SH-SY5Y (cell line): ENCODE results near the gene VAMP4.

Experiments used
- GATA2 ChIP-seq: IDR thresholded peaks from 2 replicates; pipeline ENCODE4 v1.6.1; 2011; ENCODE audit warnings: mild to moderate bottlenecking, low read depth, low read length
- GATA3 ChIP-seq: IDR thresholded peaks from 2 replicates; pipeline ENCODE4 v1.6.1; 2011; ENCODE audit warnings: low read depth, mild to moderate bottlenecking, low read length, moderate library complexity

The VAMP4 gene

GRCh38 chr1:171739656-171740055 lies 2.2 kb downstream of the VAMP4 start:
- no peak for TF ChIP-seq GATA2
- TF ChIP-seq GATA3, result no peak

- TF ChIP-seq GATA3, result no peak
Measured at GRCh38 chr1:171738911-171739310, 3.0 kb downstream of the VAMP4 start.

GRCh38 chr1:171736196-171736595 lies 5.7 kb downstream of the VAMP4 start:
- TF ChIP-seq GATA3, result no peak
- no peak for TF ChIP-seq GATA2

- no peak for TF ChIP-seq GATA3
- TF ChIP-seq GATA2, result no peak
Measured at GRCh38 chr1:171730052-171730451, 11.8 kb downstream of the VAMP4 start.

- no peak for TF ChIP-seq GATA3
- TF ChIP-seq GATA2, result no peak
Measured at GRCh38 chr1:171727778-171728177, 14.1 kb downstream of the VAMP4 start.

GRCh38 chr1:171718848-171719247 lies 23.0 kb downstream of the VAMP4 start:
- no peak for TF ChIP-seq GATA3
- no peak for TF ChIP-seq GATA2

- TF ChIP-seq GATA2 (no peak), GATA3 (no peak)
Measured at GRCh38 chr1:171718216-171718615, 23.6 kb downstream of the VAMP4 start.

- no peak for TF ChIP-seq GATA2
- no peak for TF ChIP-seq GATA3
Measured at GRCh38 chr1:171717062-171717718, 24.7 kb downstream of the VAMP4 start.

- TF ChIP-seq GATA2 (no peak), GATA3 (no peak)
Measured at GRCh38 chr1:171716616-171717015, 25.2 kb downstream of the VAMP4 start.

GRCh38 chr1:171715813-171716251 lies 26.0 kb downstream of the VAMP4 start:
- TF ChIP-seq GATA3 (no peak), GATA2 (no peak)

GRCh38 chr1:171712341-171712740 lies 29.5 kb downstream of the VAMP4 start:
- TF ChIP-seq GATA2 (no peak), GATA3 (no peak)

- TF ChIP-seq GATA2 (no peak), GATA3 (no peak)
Measured at GRCh38 chr1:171711643-171712042, 30.2 kb downstream of the VAMP4 start.

- TF ChIP-seq GATA2 (no peak), GATA3 (no peak)
Measured at GRCh38 chr1:171707583-171707982, 34.3 kb downstream of the VAMP4 start.

GRCh38 chr1:171702598-171702997 lies 39.3 kb downstream of the VAMP4 start:
- TF ChIP-seq GATA2, result no peak
- TF ChIP-seq GATA3, result 0 out of 2 replicates have a peak, but pooled peaks have one; percentile 22

- TF ChIP-seq GATA2 (no peak), GATA3 (no peak)
Measured at GRCh38 chr1:171699531-171699930, 42.3 kb downstream of the VAMP4 start.

- TF ChIP-seq GATA3 (no peak), GATA2 (no peak)
Measured at GRCh38 chr1:171683870-171684269, 58.0 kb downstream of the VAMP4 start.

GRCh38 chr1:171680339-171680738 lies 61.5 kb downstream of the VAMP4 start:
- TF ChIP-seq GATA2 (no peak), GATA3 (no peak)
